ENCODE results near the gene MIP. TPM values are rescaled to one million over a fixed set of nuclear protein-coding genes. Genes with fewer than 3 reads are reported as not detected.

Gene MIP
- total and polyA plus RNA-seq, 2 of the 13 experiments (the other 11 are each of a cell fraction or from before 2014, with no cell fraction given) = not detected

DNA sequence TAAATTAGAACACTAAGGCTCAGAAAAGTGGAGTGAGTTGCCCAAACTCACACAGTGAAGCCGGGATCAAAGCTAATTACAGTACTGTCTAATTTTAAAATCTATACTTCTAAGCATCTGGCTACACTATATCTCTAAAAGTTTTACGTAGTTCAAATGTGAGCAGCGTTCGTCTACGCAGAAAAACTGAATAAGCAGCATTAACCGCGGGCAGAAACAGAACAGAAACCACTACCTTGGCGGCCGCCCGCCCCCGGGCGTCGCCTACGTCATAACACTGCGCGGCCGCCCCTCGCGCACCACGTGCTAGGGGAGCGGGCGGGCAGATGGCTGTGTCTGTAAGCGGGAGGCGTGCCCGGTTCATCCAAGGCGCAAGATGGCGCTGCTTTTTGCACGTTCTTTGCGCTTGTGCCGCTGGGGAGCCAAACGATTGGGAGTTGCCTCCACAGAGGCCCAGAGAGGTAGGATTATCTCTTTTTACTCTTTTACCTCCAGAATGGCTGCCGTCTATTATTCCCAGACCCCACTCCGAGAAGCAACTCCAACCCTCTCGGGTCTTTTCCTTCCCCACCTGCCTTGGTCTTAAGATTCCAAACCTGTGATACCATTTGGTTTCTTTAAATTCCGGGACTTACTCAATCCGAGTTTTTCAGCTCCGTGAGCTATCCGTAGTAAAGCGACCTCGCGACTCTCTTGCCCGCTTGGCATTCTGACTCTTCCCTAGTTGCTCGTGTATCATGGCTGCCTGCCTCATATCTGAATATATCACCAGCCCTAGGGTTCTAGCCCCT is 14.0 kb upstream of the MIP start, which contains the start of gene SPRYD4 (continued):
- TF ChIP-seq, protein P1, sequence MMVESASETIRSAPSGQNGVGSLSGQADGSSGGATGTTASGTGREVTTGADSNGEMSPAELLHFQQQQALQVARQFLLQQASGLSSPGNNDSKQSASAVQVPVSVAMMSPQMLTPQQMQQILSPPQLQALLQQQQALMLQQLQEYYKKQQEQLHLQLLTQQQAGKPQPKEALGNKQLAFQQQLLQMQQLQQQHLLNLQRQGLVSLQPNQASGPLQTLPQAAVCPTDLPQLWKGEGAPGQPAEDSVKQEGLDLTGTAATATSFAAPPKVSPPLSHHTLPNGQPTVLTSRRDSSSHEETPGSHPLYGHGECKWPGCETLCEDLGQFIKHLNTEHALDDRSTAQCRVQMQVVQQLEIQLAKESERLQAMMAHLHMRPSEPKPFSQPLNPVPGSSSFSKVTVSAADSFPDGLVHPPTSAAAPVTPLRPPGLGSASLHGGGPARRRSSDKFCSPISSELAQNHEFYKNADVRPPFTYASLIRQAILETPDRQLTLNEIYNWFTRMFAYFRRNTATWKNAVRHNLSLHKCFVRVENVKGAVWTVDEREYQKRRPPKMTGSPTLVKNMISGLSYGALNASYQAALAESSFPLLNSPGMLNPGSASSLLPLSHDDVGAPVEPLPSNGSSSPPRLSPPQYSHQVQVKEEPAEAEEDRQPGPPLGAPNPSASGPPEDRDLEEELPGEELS (CRISPR knock-in tag; IDR thresholded peaks at IDR 0.05) = no peak
- TF ChIP-seq ZNF326 (CRISPR knock-in tag; IDR thresholded peaks at IDR 0.05; ENCODE audit: borderline replicate concordance) = no peak
- TF ChIP-seq, protein P2, sequence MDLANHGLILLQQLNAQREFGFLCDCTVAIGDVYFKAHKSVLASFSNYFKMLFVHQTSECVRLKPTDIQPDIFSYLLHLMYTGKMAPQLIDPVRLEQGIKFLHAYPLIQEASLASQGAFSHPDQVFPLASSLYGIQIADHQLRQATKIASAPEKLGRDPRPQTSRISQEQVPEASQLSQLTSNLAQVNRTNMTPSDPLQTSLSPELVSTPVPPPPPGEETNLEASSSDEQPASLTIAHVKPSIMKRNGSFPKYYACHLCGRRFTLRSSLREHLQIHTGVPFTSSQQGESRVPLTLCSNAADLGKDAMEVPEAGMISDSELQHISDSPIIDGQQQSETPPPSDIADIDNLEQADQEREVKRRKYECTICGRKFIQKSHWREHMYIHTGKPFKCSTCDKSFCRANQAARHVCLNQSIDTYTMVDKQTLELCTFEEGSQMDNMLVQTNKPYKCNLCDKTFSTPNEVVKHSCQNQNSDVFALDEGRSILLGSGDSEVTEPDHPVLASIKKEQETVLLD (CRISPR knock-in tag; IDR thresholded peaks at IDR 0.05; ENCODE audit: low read depth) = peak; percentile 88; the same call in 1 of the 2 replicates
- TF ChIP-seq, protein P3, sequence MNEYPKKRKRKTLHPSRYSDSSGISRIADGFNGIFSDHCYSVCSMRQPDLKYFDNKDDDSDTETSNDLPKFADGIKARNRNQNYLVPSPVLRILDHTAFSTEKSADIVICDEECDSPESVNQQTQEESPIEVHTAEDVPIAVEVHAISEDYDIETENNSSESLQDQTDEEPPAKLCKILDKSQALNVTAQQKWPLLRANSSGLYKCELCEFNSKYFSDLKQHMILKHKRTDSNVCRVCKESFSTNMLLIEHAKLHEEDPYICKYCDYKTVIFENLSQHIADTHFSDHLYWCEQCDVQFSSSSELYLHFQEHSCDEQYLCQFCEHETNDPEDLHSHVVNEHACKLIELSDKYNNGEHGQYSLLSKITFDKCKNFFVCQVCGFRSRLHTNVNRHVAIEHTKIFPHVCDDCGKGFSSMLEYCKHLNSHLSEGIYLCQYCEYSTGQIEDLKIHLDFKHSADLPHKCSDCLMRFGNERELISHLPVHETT (CRISPR knock-in tag; conservative IDR thresholded peaks at IDR 0.05) = peak; percentile 62; the same call in 1 of the 2 replicates
- TF ChIP-seq GTF2F1 (IDR thresholded peaks at IDR 0.05; ENCODE audit: low read length) = no peak
- no peak for TF ChIP-seq ZNF282 (IDR thresholded peaks at IDR 0.05; ENCODE audit: partially characterized antibody)
- peak; percentile 76; the same call in 1 of the 2 replicates for TF ChIP-seq MED1 (CRISPR knock-in tag; IDR thresholded peaks at IDR 0.05)
- TF ChIP-seq GZF1 (CRISPR knock-in tag; IDR thresholded peaks at IDR 0.05) = no peak
- peak; percentile 91; the same call in 1 of the 2 replicates for TF ChIP-seq SP140L (CRISPR knock-in tag; IDR thresholded peaks at IDR 0.05; ENCODE audit: borderline replicate concordance)
- TF ChIP-seq, protein P4, sequence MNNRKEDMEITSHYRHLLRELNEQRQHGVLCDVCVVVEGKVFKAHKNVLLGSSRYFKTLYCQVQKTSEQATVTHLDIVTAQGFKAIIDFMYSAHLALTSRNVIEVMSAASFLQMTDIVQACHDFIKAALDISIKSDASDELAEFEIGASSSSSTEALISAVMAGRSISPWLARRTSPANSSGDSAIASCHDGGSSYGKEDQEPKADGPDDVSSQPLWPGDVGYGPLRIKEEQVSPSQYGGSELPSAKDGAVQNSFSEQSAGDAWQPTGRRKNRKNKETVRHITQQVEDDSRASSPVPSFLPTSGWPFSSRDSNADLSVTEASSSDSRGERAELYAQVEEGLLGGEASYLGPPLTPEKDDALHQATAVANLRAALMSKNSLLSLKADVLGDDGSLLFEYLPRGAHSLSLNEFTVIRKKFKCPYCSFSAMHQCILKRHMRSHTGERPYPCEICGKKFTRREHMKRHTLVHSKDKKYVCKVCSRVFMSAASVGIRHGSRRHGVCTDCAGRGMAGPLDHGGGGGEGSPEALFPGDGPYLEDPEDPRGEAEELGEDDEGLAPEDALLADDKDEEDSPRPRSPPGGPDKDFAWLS (CRISPR knock-in tag; IDR thresholded peaks at IDR 0.05; ENCODE audit: borderline replicate concordance) = 0 out of 2 replicates have a peak, but pooled peaks have one; percentile 37
- TF ChIP-seq, protein P5, sequence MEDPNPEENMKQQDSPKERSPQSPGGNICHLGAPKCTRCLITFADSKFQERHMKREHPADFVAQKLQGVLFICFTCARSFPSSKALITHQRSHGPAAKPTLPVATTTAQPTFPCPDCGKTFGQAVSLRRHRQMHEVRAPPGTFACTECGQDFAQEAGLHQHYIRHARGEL (CRISPR knock-in tag; IDR thresholded peaks at IDR 0.05) = no peak
- TF ChIP-seq ZNF720 (CRISPR knock-in tag; IDR thresholded peaks at IDR 0.05) = no peak
- no peak for TF ChIP-seq ZNF850 (CRISPR knock-in tag; conservative IDR thresholded peaks at IDR 0.05)
- TF ChIP-seq, protein P6, sequence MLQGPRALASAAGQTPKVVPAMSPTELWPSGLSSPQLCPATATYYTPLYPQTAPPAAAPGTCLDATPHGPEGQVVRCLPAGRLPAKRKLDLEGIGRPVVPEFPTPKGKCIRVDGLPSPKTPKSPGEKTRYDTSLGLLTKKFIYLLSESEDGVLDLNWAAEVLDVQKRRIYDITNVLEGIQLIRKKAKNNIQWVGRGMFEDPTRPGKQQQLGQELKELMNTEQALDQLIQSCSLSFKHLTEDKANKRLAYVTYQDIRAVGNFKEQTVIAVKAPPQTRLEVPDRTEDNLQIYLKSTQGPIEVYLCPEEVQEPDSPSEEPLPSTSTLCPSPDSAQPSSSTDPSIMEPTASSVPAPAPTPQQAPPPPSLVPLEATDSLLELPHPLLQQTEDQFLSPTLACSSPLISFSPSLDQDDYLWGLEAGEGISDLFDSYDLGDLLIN (CRISPR knock-in tag; IDR thresholded peaks at IDR 0.05; ENCODE audit: borderline replicate concordance) = no peak; the same call in 1 of the 2 replicates
- TF ChIP-seq, protein P7, sequence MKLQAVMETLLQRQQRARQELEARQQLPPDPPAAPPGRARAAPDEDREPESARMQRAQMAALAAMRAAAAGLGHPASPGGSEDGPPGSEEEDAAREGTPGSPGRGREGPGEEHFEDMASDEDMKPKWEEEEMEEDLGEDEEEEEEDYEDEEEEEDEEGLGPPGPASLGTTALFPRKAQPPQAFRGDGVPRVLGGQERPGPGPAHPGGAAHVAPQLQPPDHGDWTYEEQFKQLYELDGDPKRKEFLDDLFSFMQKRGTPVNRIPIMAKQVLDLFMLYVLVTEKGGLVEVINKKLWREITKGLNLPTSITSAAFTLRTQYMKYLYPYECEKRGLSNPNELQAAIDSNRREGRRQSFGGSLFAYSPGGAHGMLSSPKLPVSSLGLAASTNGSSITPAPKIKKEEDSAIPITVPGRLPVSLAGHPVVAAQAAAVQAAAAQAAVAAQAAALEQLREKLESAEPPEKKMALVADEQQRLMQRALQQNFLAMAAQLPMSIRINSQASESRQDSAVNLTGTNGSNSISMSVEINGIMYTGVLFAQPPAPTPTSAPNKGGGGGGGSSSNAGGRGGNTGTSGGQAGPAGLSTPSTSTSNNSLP (IDR thresholded peaks at IDR 0.05; ENCODE audit: low read depth, low read length) = no peak
- TF ChIP-seq FIP1L1 (IDR thresholded peaks at IDR 0.05; ENCODE audit: borderline replicate concordance, insufficient read depth, low read depth, low read length) = no peak
- no peak for TF ChIP-seq ZNF292 (CRISPR knock-in tag; IDR thresholded peaks at IDR 0.05; ENCODE audit: borderline replicate concordance, low read depth)
- TF ChIP-seq NFKB2 (CRISPR knock-in tag; IDR thresholded peaks at IDR 0.05; ENCODE audit: borderline replicate concordance) = peak; percentile 79; the same call in 1 of the 2 replicates

Measured in HepG2 (cell line).